Endothelial cell of umbilical vein (primary cell): ENCODE data around the gene GLI3. TPM values are rescaled to one million over a fixed set of nuclear protein-coding genes. Genes with fewer than 3 reads are reported as not detected.

ENCODE experiments used
- BruUV-seq: library from RNA; stranded (reverse); fragments of 400-500 nt; replicated peaks from 2 replicates; lab custom pipeline; 2021; lab: Mats Ljungman, UMichigan
- CTCF ChIA-PET: fragments of 300-600, 350-600 bp; sonication (Branson Sonifier 250); formaldehyde crosslinking; loops from one replicate; lab custom pipeline; 2021; ENCODE audit warnings: antibody characterized with exemption, inconsistent platforms; lab: Charles Lee
- POLR2A ChIA-PET: fragments of 300-600, 350-600 bp; sonication (Branson Sonifier 250); formaldehyde crosslinking; loops from one replicate; lab custom pipeline; 2021; ENCODE audit warnings: antibody characterized with exemption, inconsistent platforms; lab: Charles Lee
- DNase-seq: peaks from one replicate; pipeline ENCODE4 v3.0.0-alpha.2; 2011; ENCODE audit warnings: low read depth, low spot score
- FAIRE-seq: peaks from 2 replicates; lab custom pipeline; 2011; peaks lifted over from hg19 to GRCh38; lab: Jason Lieb, UNC
- H2AFZ ChIP-seq: 2 replicates; pipeline ENCODE4 v1.6.0; 2012; ENCODE audit warnings: low read depth, low read length, control low read depth, inconsistent platforms
- H3K27ac ChIP-seq: 2 replicates; pipeline ENCODE4 v1.5.1; 2011; ENCODE audit warnings: low read depth, mild to moderate bottlenecking, control low read depth, low read length, moderate library complexity; ENCODE audit not compliant: insufficient read depth
- H3K27me3 ChIP-seq, 2 experiments: 2 replicates each; pipeline versions ENCODE4 v1.6.0 to v1.6.1; 2011; ENCODE audit warnings: low read length in 2 of 2, mixed read lengths in 1 of 2; ENCODE audit not compliant: control insufficient read depth in 2 of 2, insufficient read depth in 2 of 2
- H3K36me3 ChIP-seq, 2 experiments: 2 replicates in 1 of 2; 3 replicates in 1 of 2; pipeline ENCODE4 v1.5.1; 2011; ENCODE audit warnings: low read length in 2 of 2, mild to moderate bottlenecking in 1 of 2, moderate library complexity in 1 of 2; ENCODE audit not compliant: control insufficient read depth in 2 of 2, insufficient read depth in 2 of 2; ENCODE audit errors: extremely low read depth in 1 of 2
- H3K4me1 ChIP-seq: 3 replicates; pipeline ENCODE4 v1.5.1; 2011; ENCODE audit warnings: mild to moderate bottlenecking, low read length; ENCODE audit not compliant: control insufficient read depth, insufficient read depth; ENCODE audit errors: extremely low read depth
- H3K4me2 ChIP-seq: 2 replicates; pipeline ENCODE4 v1.6.1; 2011; ENCODE audit warnings: low read length, control low read depth, mixed read lengths; ENCODE audit not compliant: insufficient read depth
- H3K4me3 ChIP-seq, 3 experiments: fragments of 200-600 bp in 1 of 3; sonication (generic), shearing (Covaris generic) in 1 of 3; replicated peaks in 1 of 3; 2 replicates each; pipeline ENCODE4 v1.5.1; 2011 to 2016; ENCODE audit warnings: control low read depth in 3 of 3, low read length in 3 of 3, mild to moderate bottlenecking in 2 of 3, inconsistent platforms in 1 of 3, low read depth in 1 of 3, moderate library complexity in 1 of 3; ENCODE audit not compliant: insufficient read depth in 1 of 3
- H3K79me2 ChIP-seq: 2 replicates; pipeline ENCODE4 v1.6.0; 2012; ENCODE audit warnings: low read length, inconsistent platforms; ENCODE audit not compliant: control insufficient read depth, insufficient read depth
- H3K9ac ChIP-seq: replicated peaks from 2 replicates; pipeline ENCODE3; 2011; ENCODE audit warnings: low read length, control low read depth; ENCODE audit not compliant: insufficient read depth; ENCODE audit errors: extremely low read depth
- H3K9me1 ChIP-seq: replicated peaks from 3 replicates; pipeline ENCODE4 v1.6.0; 2011; ENCODE audit warnings: mild to moderate bottlenecking, low read length; ENCODE audit not compliant: control insufficient read depth, insufficient read depth; ENCODE audit errors: extremely low read depth
- H3K9me3 ChIP-seq: replicated peaks from 2 replicates; pipeline ENCODE4 v1.5.1; 2012; ENCODE audit warnings: low read length, inconsistent platforms; ENCODE audit not compliant: control insufficient read depth, insufficient read depth
- H4K20me1 ChIP-seq: replicated peaks from 2 replicates; pipeline ENCODE3; 2011; ENCODE audit warnings: mild to moderate bottlenecking, low read length; ENCODE audit not compliant: control insufficient read depth, insufficient read depth; ENCODE audit errors: extremely low read depth
- CTCF ChIP-seq, 2 donors: IDR thresholded peaks; 1 replicate in 1 of 2; 2 replicates in 1 of 2; pipeline ENCODE4 v1.5.1; 2011; ENCODE audit warnings: low read length in 2 of 2, mild to moderate bottlenecking in 2 of 2, moderate library complexity in 2 of 2, control low read depth in 1 of 2, inconsistent platforms in 1 of 2, low read depth in 1 of 2; ENCODE audit not compliant: insufficient read depth in 1 of 2; ENCODE audit errors: extremely low read depth in 1 of 2
- EZH2 ChIP-seq: IDR thresholded peaks from 2 replicates; pipeline ENCODE4 v1.6.1; 2012; ENCODE audit warnings: borderline replicate concordance, low read depth, mild to moderate bottlenecking, moderate library complexity, low read length, inconsistent platforms; ENCODE audit not compliant: severe bottlenecking
- FOS ChIP-seq: IDR thresholded peaks from 2 replicates; pipeline ENCODE4 v1.6.1; 2011; ENCODE audit warnings: mild to moderate bottlenecking, low read length, moderate library complexity, borderline replicate concordance; ENCODE audit not compliant: insufficient read depth
- GATA2 ChIP-seq: IDR thresholded peaks from 2 replicates; pipeline ENCODE4 v1.7.0; 2011; ENCODE audit warnings: low read depth, mild to moderate bottlenecking, moderate library complexity, mixed read lengths, low read length; ENCODE audit not compliant: insufficient read length, insufficient read depth
- JUN ChIP-seq: IDR thresholded peaks from 2 replicates; pipeline ENCODE4 v1.6.1; 2011; ENCODE audit warnings: borderline replicate concordance, low read depth; ENCODE audit not compliant: insufficient read length, insufficient read depth
- MAX ChIP-seq: IDR thresholded peaks from 2 replicates; pipeline ENCODE4 v1.6.1; 2011; ENCODE audit not compliant: insufficient read depth, insufficient read length
- MYC ChIP-seq: IDR thresholded peaks from one replicate; pipeline ENCODE4 v1.6.1; 2011; ENCODE audit warnings: mild to moderate bottlenecking, low read depth, low read length
- POLR2A ChIP-seq: IDR thresholded peaks from 2 replicates; pipeline ENCODE4 v1.6.1; 2012; ENCODE audit warnings: low read depth, mild to moderate bottlenecking, control low read depth, low read length
- POLR2AphosphoS5 ChIP-seq: IDR thresholded peaks from 2 replicates; pipeline ENCODE4 v1.6.1; 2012; ENCODE audit warnings: low read depth, mild to moderate bottlenecking, control low read depth, low read length, moderate library complexity; ENCODE audit not compliant: insufficient read depth
- dilution Hi-C: fragments of 300-500 bp; cut with MboI; formaldehyde crosslinking; loops from one replicate; pipeline ENCODE4 v1.15.0; 2019; ENCODE audit warnings: low sequenced_read_pairs; ENCODE audit not compliant: extremely low pct_ligation_motif_present
- intact Hi-C: fragments of 100-400 bp; cut with micrococcal nuclease; formaldehyde crosslinking; loops from one replicate; pipeline ENCODE4 v1.10.0; 2022
- polyA plus RNA-seq, 4 experiments: library from polyadenylated mRNA; depleted of rRNA in 3 of 4; stranded (reverse) in 3 of 4; unstranded in 1 of 4; fragments of >200 nt; gene quantifications; 2 replicates each; pipeline versions ENCODE4 v1.2.1 to v1.2.3, GENCODE V29; 2011 to 2012; ENCODE audit warnings: missing spikeins in 1 of 4
- total RNA-seq: library from RNA; stranded (reverse); gene quantifications from 2 replicates; pipeline ENCODE4 v1.2.3, GENCODE V29; 2021

GLI3 gene
- total and polyA plus RNA-seq, 2 donors (not counting 3 experiments of a cell fraction or from before 2014, with no cell fraction given) = 6.0 to 24.9 TPM

- intact Hi-C loops = no loop called here
- CTCF ChIA-PET = no interaction called here
- H3K27ac ChIP-seq = no peak overlapping the region
- no TSS peak for BruUV-seq
- no peaks in the 10 kb centered on the region for H3K9me3 ChIP-seq
- H3K79me2 ChIP-seq = no peaks in the 10 kb centered on the region
- DNase-seq (no peak), FAIRE-seq (no peak)
- POLR2A ChIA-PET = no interaction called here
- H4K20me1 ChIP-seq = no peaks in the 10 kb centered on the region
- no peak overlapping the region for H3K4me3 ChIP-seq
- no peaks in the 10 kb centered on the region for H3K9me1 ChIP-seq
- no peak overlapping the region for H2AFZ ChIP-seq
- H3K4me1 ChIP-seq = peaks cover 27% of the 10 kb centered on the region
- dilution Hi-C loops = loop anchor here (25.0 kb wide), 1 partner anchor 254 kb away; no protein-coding TSS in a partner anchor
- H3K4me2 ChIP-seq = no peak overlapping the region
- no peaks in the 10 kb centered on the region for H3K36me3 ChIP-seq
- H3K27me3 ChIP-seq = no peaks in the 10 kb centered on the region
- no peak overlapping the region for H3K9ac ChIP-seq
- no peak for TF ChIP-seq JUN
- no peak for TF ChIP-seq EZH2
- TF ChIP-seq MAX = no peak
- TF ChIP-seq GATA2 = no peak
- TF ChIP-seq MYC = no peak
- TF ChIP-seq POLR2A = no peak
- no peak for TF ChIP-seq POLR2AphosphoS5
- TF ChIP-seq CTCF (IDR thresholded peaks at IDR 0.05; ENCODE audit: extremely low read depth in 1 of 2, insufficient read depth in 1 of 2, low read depth in 1 of 2, low read length in 2 of 2) = no peak
- TF ChIP-seq FOS = no peak
Observed at GRCh38 chr7:42241424-42241823, 4.4 kb upstream of the GLI3 start.
